ENCODE results near the gene PLA2G4E.

The PLA2G4E gene

GRCh38 chr15:42020713-42021273 lies at the start of gene PLA2G4E:
Gene PLA2G4E, minus strand, starts transcription at chr15:42021042. Its CDS starts 12 bp downstream, at chr15:42021030.
- no peak within 1 kb of the TSS for H3K4me3 ChIP-seq (ENCODE audit: low read length in 2 of 2)
- H3K9ac ChIP-seq (ENCODE audit: low read length in 2 of 2), result no peak within 1 kb of the TSS
- no peak within 1 kb of the TSS for H3K27ac ChIP-seq (ENCODE audit: low read length)
- peaks cover 0 to 2% of the 10 kb centered on the region in 2 donors for H3K27me3 ChIP-seq (ENCODE audit: control insufficient read depth in 1 of 2, insufficient read depth in 2 of 2, low read length in 2 of 2)
- no peaks in the 10 kb centered on the region for H3K36me3 ChIP-seq (ENCODE audit: control insufficient read depth in 2 of 2, insufficient read depth in 2 of 2, low read length in 2 of 2)
- H3K4me1 ChIP-seq (ENCODE audit: control insufficient read depth, insufficient read depth, low read length), result no peaks in the 10 kb centered on the region
- H3K9me3 ChIP-seq (ENCODE audit: control insufficient read depth in 2 of 2, low read length in 2 of 2), result no peaks in the 10 kb centered on the region

- Histone ChIP-seq H3K9ac (ENCODE audit: low read length in 2 of 2) (no peak overlapping the region), H3K4me3 (ENCODE audit: low read length in 2 of 2) (no peak overlapping the region), H3K4me1 (ENCODE audit: control insufficient read depth, insufficient read depth, low read length) (no peaks in the 10 kb centered on the region), H3K27me3 (ENCODE audit: control insufficient read depth in 1 of 2, insufficient read depth in 2 of 2, low read length in 2 of 2) (peaks cover 0 to 11% of the 10 kb centered on the region in 2 donors), H3K36me3 (ENCODE audit: control insufficient read depth in 2 of 2, insufficient read depth in 2 of 2, low read length in 2 of 2) (no peaks in the 10 kb centered on the region), H3K9me3 (ENCODE audit: control insufficient read depth in 2 of 2, low read length in 2 of 2) (no peaks in the 10 kb centered on the region), H3K27ac (ENCODE audit: low read length) (no peak overlapping the region)
Observed at GRCh38 chr15:42070279-42070975, 49.6 kb upstream of the PLA2G4E start.

- Histone ChIP-seq H3K36me3 (ENCODE audit: control insufficient read depth in 2 of 2, insufficient read depth in 2 of 2, low read length in 2 of 2) (no peaks in the 10 kb centered on the region), H3K27ac (ENCODE audit: low read length) (no peak overlapping the region), H3K9me3 (ENCODE audit: control insufficient read depth in 2 of 2, low read length in 2 of 2) (no peaks in the 10 kb centered on the region), H3K27me3 (ENCODE audit: control insufficient read depth in 1 of 2, insufficient read depth in 2 of 2, low read length in 2 of 2) (peaks cover 0 to 11% of the 10 kb centered on the region in 2 donors), H3K4me1 (ENCODE audit: control insufficient read depth, insufficient read depth, low read length) (no peaks in the 10 kb centered on the region), H3K4me3 (ENCODE audit: low read length in 2 of 2) (no peak overlapping the region), H3K9ac (ENCODE audit: low read length in 2 of 2) (no peak overlapping the region)
Observed at GRCh38 chr15:42069496-42070278, 48.8 kb upstream of the PLA2G4E start.

GRCh38 chr15:42069025-42069424 lies 48.2 kb upstream of the PLA2G4E start:
- no peak overlapping the region for H3K27ac ChIP-seq (ENCODE audit: low read length)
- H3K9me3 ChIP-seq (ENCODE audit: control insufficient read depth in 2 of 2, low read length in 2 of 2), result no peaks in the 10 kb centered on the region
- H3K9ac ChIP-seq (ENCODE audit: low read length in 2 of 2), result no peak overlapping the region
- no peaks in the 10 kb centered on the region for H3K36me3 ChIP-seq (ENCODE audit: control insufficient read depth in 2 of 2, insufficient read depth in 2 of 2, low read length in 2 of 2)
- H3K27me3 ChIP-seq (ENCODE audit: control insufficient read depth in 1 of 2, insufficient read depth in 2 of 2, low read length in 2 of 2), result peaks cover 0 to 11% of the 10 kb centered on the region in 2 donors
- H3K4me3 ChIP-seq (ENCODE audit: low read length in 2 of 2), result no peak overlapping the region
- no peaks in the 10 kb centered on the region for H3K4me1 ChIP-seq (ENCODE audit: control insufficient read depth, insufficient read depth, low read length)

- H3K27ac ChIP-seq (ENCODE audit: low read length), result no peak overlapping the region
- H3K4me3 ChIP-seq (ENCODE audit: low read length in 2 of 2), result no peak overlapping the region
- H3K9ac ChIP-seq (ENCODE audit: low read length in 2 of 2), result no peak overlapping the region
- no peaks in the 10 kb centered on the region for H3K36me3 ChIP-seq (ENCODE audit: control insufficient read depth in 2 of 2, insufficient read depth in 2 of 2, low read length in 2 of 2)
- H3K4me1 ChIP-seq (ENCODE audit: control insufficient read depth, insufficient read depth, low read length), result no peaks in the 10 kb centered on the region
- H3K27me3 ChIP-seq (ENCODE audit: control insufficient read depth in 1 of 2, insufficient read depth in 2 of 2, low read length in 2 of 2), result peaks cover 0 to 11% of the 10 kb centered on the region in 2 donors
- H3K9me3 ChIP-seq (ENCODE audit: control insufficient read depth in 2 of 2, low read length in 2 of 2), result no peaks in the 10 kb centered on the region
Observed at GRCh38 chr15:42068601-42069000, 47.8 kb upstream of the PLA2G4E start.

GRCh38 chr15:42066764-42067415 lies 46.0 kb upstream of the PLA2G4E start:
- no peaks in the 10 kb centered on the region for H3K4me1 ChIP-seq (ENCODE audit: control insufficient read depth, insufficient read depth, low read length)
- no peaks in the 10 kb centered on the region for H3K36me3 ChIP-seq (ENCODE audit: control insufficient read depth in 2 of 2, insufficient read depth in 2 of 2, low read length in 2 of 2)
- no peak overlapping the region for H3K4me3 ChIP-seq (ENCODE audit: low read length in 2 of 2)
- no peak overlapping the region for H3K27ac ChIP-seq (ENCODE audit: low read length)
- H3K9me3 ChIP-seq (ENCODE audit: control insufficient read depth in 2 of 2, low read length in 2 of 2), result no peaks in the 10 kb centered on the region
- peaks cover 0 to 10% of the 10 kb centered on the region in 2 donors for H3K27me3 ChIP-seq (ENCODE audit: control insufficient read depth in 1 of 2, insufficient read depth in 2 of 2, low read length in 2 of 2)
- H3K9ac ChIP-seq (ENCODE audit: low read length in 2 of 2), result no peak overlapping the region

- no peak overlapping the region for H3K27ac ChIP-seq (ENCODE audit: low read length)
- no peaks in the 10 kb centered on the region for H3K4me1 ChIP-seq (ENCODE audit: control insufficient read depth, insufficient read depth, low read length)
- H3K9me3 ChIP-seq (ENCODE audit: control insufficient read depth in 2 of 2, low read length in 2 of 2), result no peaks in the 10 kb centered on the region
- peaks cover 0 to 7% of the 10 kb centered on the region in 2 donors for H3K27me3 ChIP-seq (ENCODE audit: control insufficient read depth in 1 of 2, insufficient read depth in 2 of 2, low read length in 2 of 2)
- H3K9ac ChIP-seq (ENCODE audit: low read length in 2 of 2), result no peak overlapping the region
- H3K4me3 ChIP-seq (ENCODE audit: low read length in 2 of 2), result no peak overlapping the region
- no peaks in the 10 kb centered on the region for H3K36me3 ChIP-seq (ENCODE audit: control insufficient read depth in 2 of 2, insufficient read depth in 2 of 2, low read length in 2 of 2)
Observed at GRCh38 chr15:42065468-42065867, 44.6 kb upstream of the PLA2G4E start.

- H3K4me3 ChIP-seq (ENCODE audit: low read length in 2 of 2), result no peak overlapping the region
- H3K9ac ChIP-seq (ENCODE audit: low read length in 2 of 2), result no peak overlapping the region
- no peak overlapping the region for H3K27ac ChIP-seq (ENCODE audit: low read length)
- no peaks in the 10 kb centered on the region for H3K9me3 ChIP-seq (ENCODE audit: control insufficient read depth in 2 of 2, low read length in 2 of 2)
- H3K36me3 ChIP-seq (ENCODE audit: control insufficient read depth in 2 of 2, insufficient read depth in 2 of 2, low read length in 2 of 2), result no peaks in the 10 kb centered on the region
- H3K27me3 ChIP-seq (ENCODE audit: control insufficient read depth in 1 of 2, insufficient read depth in 2 of 2, low read length in 2 of 2), result peaks cover 0 to 7% of the 10 kb centered on the region in 2 donors
- H3K4me1 ChIP-seq (ENCODE audit: control insufficient read depth, insufficient read depth, low read length), result no peaks in the 10 kb centered on the region
Observed at GRCh38 chr15:42065033-42065432, 44.2 kb upstream of the PLA2G4E start.

- no peak overlapping the region for H3K27ac ChIP-seq (ENCODE audit: low read length)
Observed at GRCh38 chr15:42064271-42064670, 43.4 kb upstream of the PLA2G4E start.

GRCh38 chr15:42063122-42063848 lies 42.4 kb upstream of the PLA2G4E start:
- no peaks in the 10 kb centered on the region for H3K4me1 ChIP-seq (ENCODE audit: control insufficient read depth, insufficient read depth, low read length)
- no peaks in the 10 kb centered on the region for H3K9me3 ChIP-seq (ENCODE audit: control insufficient read depth in 2 of 2, low read length in 2 of 2)
- peaks cover 0 to 8% of the 10 kb centered on the region in 2 donors for H3K27me3 ChIP-seq (ENCODE audit: control insufficient read depth in 1 of 2, insufficient read depth in 2 of 2, low read length in 2 of 2)
- H3K9ac ChIP-seq (ENCODE audit: low read length in 2 of 2), result no peak overlapping the region
- H3K27ac ChIP-seq (ENCODE audit: low read length), result no peak overlapping the region
- H3K36me3 ChIP-seq (ENCODE audit: control insufficient read depth in 2 of 2, insufficient read depth in 2 of 2, low read length in 2 of 2), result no peaks in the 10 kb centered on the region
- H3K4me3 ChIP-seq (ENCODE audit: low read length in 2 of 2), result no peak overlapping the region

More at GRCh38 chr15:42064271-42064670, 43.4 kb upstream of the PLA2G4E start:
- H3K36me3 ChIP-seq (ENCODE audit: control insufficient read depth in 2 of 2, insufficient read depth in 2 of 2, low read length in 2 of 2), result no peaks in the 10 kb centered on the region
- H3K9ac ChIP-seq (ENCODE audit: low read length in 2 of 2), result no peak overlapping the region
- no peaks in the 10 kb centered on the region for H3K4me1 ChIP-seq (ENCODE audit: control insufficient read depth, insufficient read depth, low read length)
- no peaks in the 10 kb centered on the region for H3K9me3 ChIP-seq (ENCODE audit: control insufficient read depth in 2 of 2, low read length in 2 of 2)
- peaks cover 0 to 8% of the 10 kb centered on the region in 2 donors for H3K27me3 ChIP-seq (ENCODE audit: control insufficient read depth in 1 of 2, insufficient read depth in 2 of 2, low read length in 2 of 2)
- H3K4me3 ChIP-seq (ENCODE audit: low read length in 2 of 2), result no peak overlapping the region

All from stomach smooth muscle (tissue), 2 donors.